ENCODE results near the gene IQSEC1. TPM values are rescaled to one million over a fixed set of nuclear protein-coding genes. Genes with fewer than 3 reads are reported as not detected.

The IQSEC1 gene
- total and polyA plus RNA-seq, 2 donors (not counting 3 experiments of a cell fraction or from before 2014, with no cell fraction given) = 5.2 to 18.0 TPM

GRCh38 chr3:13052191-13052820 is 20.9 kb downstream of the IQSEC1 start:
- Histone ChIP-seq H3K79me2 (ENCODE audit: control insufficient read depth, insufficient read depth, low read length) (no peaks in the 10 kb centered on the region), H3K27ac (ENCODE audit: insufficient read depth, low read depth, low read length) (no peak overlapping the region), H2AFZ (ENCODE audit: low read depth, low read length) (no peak overlapping the region), H3K9ac (replicated peaks; ENCODE audit: extremely low read depth, insufficient read depth, low read length) (no peak overlapping the region), H3K4me3 (replicated peaks in 1 of 3; ENCODE audit: insufficient read depth in 1 of 3, low read depth in 1 of 3, low read length in 3 of 3) (no peak overlapping the region), H3K9me3 (replicated peaks; ENCODE audit: control insufficient read depth, insufficient read depth, low read length) (no peaks in the 10 kb centered on the region), H3K36me3 (ENCODE audit: control insufficient read depth in 2 of 2, extremely low read depth in 1 of 2, insufficient read depth in 2 of 2, low read length in 2 of 2) (no peaks in the 10 kb centered on the region), H3K4me1 (ENCODE audit: control insufficient read depth, extremely low read depth, insufficient read depth, low read length) (no peaks in the 10 kb centered on the region), H4K20me1 (replicated peaks; ENCODE audit: control insufficient read depth, extremely low read depth, insufficient read depth, low read length) (no peaks in the 10 kb centered on the region), H3K27me3 (ENCODE audit: control insufficient read depth in 2 of 2, insufficient read depth in 2 of 2, low read length in 2 of 2) (no peaks in the 10 kb centered on the region), H3K4me2 (ENCODE audit: insufficient read depth, low read length) (no peak overlapping the region), H3K9me1 (replicated peaks; ENCODE audit: control insufficient read depth, extremely low read depth, insufficient read depth, low read length) (no peaks in the 10 kb centered on the region)
- no TSS peak for BruUV-seq (replicated peaks)
- dilution Hi-C loops (cut with MboI; ENCODE audit: extremely low pct_ligation_motif_present, low sequenced_read_pairs) = no loop called here
- no peak for TF ChIP-seq EZH2 (IDR thresholded peaks at IDR 0.05; ENCODE audit: borderline replicate concordance, low read depth, low read length, severe bottlenecking)
- intact Hi-C loops (cut with micrococcal nuclease) = no loop called here
- CTCF ChIA-PET = no interaction called here
- DNase-seq (ENCODE audit: low read depth, low spot score) (no peak), FAIRE-seq (no peak)
- POLR2A ChIA-PET = no interaction called here

GRCh38 chr3:13051581-13051980 is 21.6 kb downstream of the IQSEC1 start:
- BruUV-seq (replicated peaks) = no TSS peak
- H3K9ac ChIP-seq (replicated peaks; ENCODE audit: extremely low read depth, insufficient read depth, low read length) = no peak overlapping the region
- ChIA-PET POLR2A (no interaction called here), CTCF (interaction anchor here (1.3 kb wide), 1 partner anchor 67 kb away, joined by 3 read pairs; no protein-coding TSS in a partner anchor)
- H4K20me1 ChIP-seq (replicated peaks; ENCODE audit: control insufficient read depth, extremely low read depth, insufficient read depth, low read length) = no peaks in the 10 kb centered on the region
- no peaks in the 10 kb centered on the region for H3K27me3 ChIP-seq (ENCODE audit: control insufficient read depth in 2 of 2, insufficient read depth in 2 of 2, low read length in 2 of 2)
- DNase-seq (ENCODE audit: low read depth, low spot score) = no peak
- dilution Hi-C loops (cut with MboI; ENCODE audit: extremely low pct_ligation_motif_present, low sequenced_read_pairs) (no loop called here), intact Hi-C loops (cut with micrococcal nuclease) (no loop called here)
- no peak overlapping the region for H2AFZ ChIP-seq (ENCODE audit: low read depth, low read length)
- no peaks in the 10 kb centered on the region for H3K79me2 ChIP-seq (ENCODE audit: control insufficient read depth, insufficient read depth, low read length)
- no peaks in the 10 kb centered on the region for H3K9me3 ChIP-seq (replicated peaks; ENCODE audit: control insufficient read depth, insufficient read depth, low read length)
- H3K36me3 ChIP-seq (ENCODE audit: control insufficient read depth in 2 of 2, extremely low read depth in 1 of 2, insufficient read depth in 2 of 2, low read length in 2 of 2) = no peaks in the 10 kb centered on the region
- TF ChIP-seq JUN (IDR thresholded peaks at IDR 0.05; ENCODE audit: borderline replicate concordance, insufficient read depth, insufficient read length, low read depth) (no peak), GATA2 (IDR thresholded peaks at IDR 0.05; ENCODE audit: insufficient read depth, insufficient read length, low read depth, low read length) (no peak), POLR2AphosphoS5 (IDR thresholded peaks at IDR 0.05; ENCODE audit: insufficient read depth, low read depth, low read length) (no peak)
- no peak for FAIRE-seq
- H3K4me1 ChIP-seq (ENCODE audit: control insufficient read depth, extremely low read depth, insufficient read depth, low read length) = no peaks in the 10 kb centered on the region
- H3K9me1 ChIP-seq (replicated peaks; ENCODE audit: control insufficient read depth, extremely low read depth, insufficient read depth, low read length) = no peaks in the 10 kb centered on the region
- no peak overlapping the region for H3K4me2 ChIP-seq (ENCODE audit: insufficient read depth, low read length)
- H3K27ac ChIP-seq (ENCODE audit: insufficient read depth, low read depth, low read length) = no peak overlapping the region
- no peak overlapping the region for H3K4me3 ChIP-seq (replicated peaks in 1 of 3; ENCODE audit: insufficient read depth in 1 of 3, low read depth in 1 of 3, low read length in 3 of 3)
